GM20431 (cell line): Measurements from ENCODE around the gene TMEM184A.

Experiments used
- in situ Hi-C: fragments of 300-500 bp; cut with MseI, MboI; formaldehyde crosslinking; loops from one replicate; pipeline ENCODE4 v1.15.0; 2020; ENCODE audit warnings: low sequenced_read_pairs; ENCODE audit not compliant: unreplicated experiment

TMEM184A gene

DNA sequence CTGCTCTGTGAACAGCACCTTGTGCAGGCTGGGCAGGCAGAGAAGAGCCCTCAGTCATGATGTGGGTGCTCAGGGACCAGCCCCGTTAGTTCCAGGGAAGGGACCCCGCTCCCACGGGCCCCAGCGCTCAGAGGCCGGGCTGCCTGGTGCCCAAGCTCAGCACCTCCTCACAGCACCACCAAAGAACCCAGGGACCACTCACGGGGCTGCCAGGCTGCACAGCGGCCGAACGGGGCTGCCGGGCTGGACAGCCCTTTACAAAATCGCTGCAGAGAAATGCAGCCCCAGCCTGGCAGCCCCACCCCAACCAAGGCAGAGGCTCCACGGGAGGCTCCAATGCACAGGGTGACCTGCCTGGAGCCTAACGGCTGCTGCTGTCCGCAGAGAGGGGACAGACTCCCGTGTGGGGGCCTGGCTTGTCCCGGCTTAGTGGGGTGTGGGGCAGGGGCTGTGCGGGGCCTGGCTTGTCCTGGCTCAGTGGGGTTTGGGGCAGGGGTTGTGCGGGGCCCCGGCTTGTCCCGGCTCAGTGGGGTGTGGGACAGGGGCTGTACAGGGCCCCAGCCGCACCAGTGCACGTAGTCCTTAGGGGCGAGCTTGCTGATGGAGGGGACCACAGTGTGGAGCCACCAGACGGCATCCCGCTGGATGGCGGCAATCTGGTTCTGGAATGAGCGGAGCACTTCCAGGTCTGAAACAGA lies 61.0 kb downstream of the TMEM184A start:
- in situ Hi-C loops: no loop called here

DNA sequence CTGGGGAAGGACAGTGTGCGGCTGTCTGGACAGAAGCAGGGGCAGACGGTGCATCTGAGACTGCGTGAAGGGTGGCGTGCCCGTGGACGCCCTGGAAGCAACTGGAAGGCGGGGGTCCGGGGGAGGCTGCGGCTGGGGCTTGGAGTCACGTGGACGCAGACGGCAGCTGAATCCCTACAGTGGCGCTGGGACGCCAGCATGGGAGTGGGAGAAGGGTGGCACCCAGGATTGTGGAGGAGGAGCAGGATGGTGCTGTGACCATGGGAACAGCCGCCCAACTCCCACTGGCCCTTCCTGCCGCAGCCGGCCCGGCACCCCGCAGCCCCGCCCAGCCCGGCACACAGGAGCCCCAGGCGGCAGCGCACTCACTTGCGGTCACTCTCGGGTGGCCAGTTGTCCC lies 61.6 kb downstream of the TMEM184A start:
- in situ Hi-C loops: no loop called here

DNA sequence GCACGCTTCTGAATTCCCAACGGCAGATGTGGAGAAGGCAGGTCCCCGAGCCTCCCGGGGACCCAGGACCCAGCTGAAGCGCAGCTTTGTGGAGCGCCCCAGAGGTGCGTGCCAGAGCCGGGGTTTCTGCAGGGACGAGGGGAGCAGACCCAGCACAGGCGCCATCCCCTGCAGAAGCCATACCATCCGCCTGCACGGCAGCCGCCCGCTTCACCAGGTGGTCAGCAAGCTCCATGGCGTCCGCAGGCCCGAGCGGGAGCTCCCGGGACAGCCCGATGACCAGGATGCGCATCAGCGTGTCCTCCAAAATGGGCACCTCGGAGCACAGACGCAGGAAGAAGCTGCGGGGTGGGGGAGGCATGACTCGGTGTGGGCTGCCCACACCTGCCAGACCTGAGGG lies 62.4 kb downstream of the TMEM184A start:
- in situ Hi-C loops: no loop called here

DNA sequence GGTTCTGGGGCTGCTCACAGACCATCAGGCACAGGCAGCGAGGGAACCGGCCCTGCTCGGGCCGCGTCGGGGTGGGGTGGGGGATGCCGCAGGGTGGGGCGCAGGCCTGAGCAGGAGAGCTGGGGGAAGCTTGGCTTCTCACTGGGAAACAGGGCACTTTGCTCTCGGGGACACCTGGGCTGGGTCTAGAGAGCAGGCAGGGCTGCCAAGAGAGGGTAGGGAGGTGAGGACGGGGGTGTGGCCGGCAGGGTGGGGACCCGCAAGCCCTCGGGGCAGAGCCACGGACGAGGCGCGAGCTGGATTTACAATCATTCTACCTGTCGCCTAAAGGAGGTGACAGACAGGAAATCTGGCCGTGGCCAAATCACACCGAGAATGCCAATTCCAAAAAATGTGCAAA lies 62.9 kb downstream of the TMEM184A start:
- in situ Hi-C loops: no loop called here

DNA sequence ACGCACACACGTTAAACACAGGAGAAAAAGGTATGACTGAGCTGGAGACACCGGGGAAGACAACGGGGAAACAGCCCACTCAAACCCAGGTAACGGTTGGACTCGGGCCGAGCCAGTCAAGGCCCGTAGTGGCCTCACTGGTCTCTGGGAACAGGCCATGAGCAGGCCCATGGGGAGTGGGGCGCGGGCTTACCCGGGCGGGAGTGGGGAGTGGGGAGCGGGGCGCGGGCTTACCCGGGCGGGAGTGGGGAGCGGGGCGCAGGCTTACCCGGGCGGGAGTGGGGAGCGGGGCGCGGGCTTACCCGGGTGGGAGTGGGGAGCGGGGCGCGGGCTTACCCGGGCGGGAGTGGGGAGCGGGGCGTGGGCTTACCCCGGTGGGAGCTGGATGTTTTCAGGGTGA lies 63.4 kb downstream of the TMEM184A start:
- in situ Hi-C loops: no loop called here
